Thoracic aorta (tissue), 2 donors: Measurements from ENCODE around the gene PARD3B. TPM values are rescaled to one million over a fixed set of nuclear protein-coding genes. Genes with fewer than 3 reads are reported as not detected.

ENCODE experiments used
- ATAC-seq: fragments of 150-250 bp; one replicate; pipeline ENCODE4 v1.8.0; 2017; ENCODE audit warnings: low read depth; ENCODE audit not compliant: insufficient number of reproducible peaks, low FRiP score
- DNase-seq: peaks from one replicate; pipeline ENCODE4 v3.0.0-alpha.2; 2020; ENCODE audit warnings: low spot score
- H3K27ac ChIP-seq, 2 donors: fragments of 200-600 bp; sonication (generic); 1 replicate in 1 of 2; 2 replicates in 1 of 2; pipeline ENCODE4 v1.5.1; 2016; ENCODE audit warnings: mild to moderate bottlenecking in 2 of 2, moderate library complexity in 2 of 2
- H3K27me3 ChIP-seq: fragments of 200-600 bp; sonication (generic); replicated peaks from 2 replicates; pipeline ENCODE4 v1.6.0; 2016; ENCODE audit warnings: mild to moderate bottlenecking; ENCODE audit not compliant: insufficient read depth
- H3K36me3 ChIP-seq: fragments of 200-600 bp; sonication (generic); one replicate; pipeline ENCODE4 v1.5.1; 2016
- H3K4me1 ChIP-seq, 2 donors: fragments of 200-600 bp; sonication (generic); 1 replicate in 1 of 2; 2 replicates in 1 of 2; pipeline versions ENCODE4 v1.5.1 to v1.6.0; 2016; ENCODE audit warnings: low read depth in 2 of 2, mild to moderate bottlenecking in 1 of 2; ENCODE audit not compliant: control insufficient read depth in 1 of 2
- H3K4me3 ChIP-seq: fragments of 200-600 bp; sonication (generic); 2 replicates; pipeline ENCODE4 v1.5.1; 2016; ENCODE audit warnings: mild to moderate bottlenecking
- H3K9me3 ChIP-seq: fragments of 200-600 bp; sonication (generic); 2 replicates; pipeline ENCODE4 v1.5.1; 2016
- CTCF ChIP-seq: fragments of 200-600 bp; sonication (generic); IDR thresholded peaks from one replicate; pipeline ENCODE4 v1.5.1; 2019; ENCODE audit warnings: antibody characterized with exemption
- total RNA-seq, 2 donors: library from RNA; depleted of rRNA; stranded (reverse); fragments of >200 nt; gene quantifications; one replicate each; pipeline versions ENCODE4 v1.1.0 to v1.2.3, GENCODE V29; 2016

PARD3B gene
- total RNA-seq, 2 donors from 2014 or later = 25.7 to 34.5 TPM

GRCh38 chr2:205658572-205658971 is 1113.3 kb downstream of the PARD3B start:
- ATAC-seq (no peak), DNase-seq (no peak)

GRCh38 chr2:205659922-205660321 is 1114.6 kb downstream of the PARD3B start:
- Histone ChIP-seq H3K9me3 (no peaks in the 10 kb centered on the region), H3K4me3 (no peak overlapping the region), H3K4me1 (peaks cover 3 to 44% of the 10 kb centered on the region in 2 donors), H3K27me3 (no peaks in the 10 kb centered on the region), H3K27ac (no peak overlapping the region), H3K36me3 (no peaks in the 10 kb centered on the region)
- ATAC-seq (no peak), DNase-seq (no peak)
- no peak for TF ChIP-seq CTCF

More at GRCh38 chr2:205658572-205658971, 1113.3 kb downstream of the PARD3B start:
- peaks cover 3 to 47% of the 10 kb centered on the region in 2 donors for H3K4me1 ChIP-seq
- no peak for TF ChIP-seq CTCF
- no peaks in the 10 kb centered on the region for H3K27me3 ChIP-seq
- H3K27ac ChIP-seq = no peak overlapping the region
- no peaks in the 10 kb centered on the region for H3K36me3 ChIP-seq
- H3K4me3 ChIP-seq = no peak overlapping the region
- H3K9me3 ChIP-seq = no peaks in the 10 kb centered on the region

GRCh38 chr2:205660521-205661124 is 1115.3 kb downstream of the PARD3B start:
- no peaks in the 10 kb centered on the region for H3K36me3 ChIP-seq
- H3K4me1 ChIP-seq = peaks cover 3 to 37% of the 10 kb centered on the region in 2 donors
- DNase-seq = no peak
- H3K9me3 ChIP-seq = no peaks in the 10 kb centered on the region
- no peaks in the 10 kb centered on the region for H3K27me3 ChIP-seq
- no peak for ATAC-seq
- H3K27ac ChIP-seq = no peak overlapping the region
- H3K4me3 ChIP-seq = no peak overlapping the region
- TF ChIP-seq CTCF = no peak

- no peak for ATAC-seq
- Histone ChIP-seq H3K27ac (no peak overlapping the region), H3K9me3 (no peaks in the 10 kb centered on the region), H3K27me3 (no peaks in the 10 kb centered on the region), H3K36me3 (no peaks in the 10 kb centered on the region), H3K4me1 (peaks cover 3 to 31% of the 10 kb centered on the region in 2 donors), H3K4me3 (no peak overlapping the region)
- TF ChIP-seq CTCF = no peak
- no peak for DNase-seq
Observed at GRCh38 chr2:205661281-205661680, 1116.0 kb downstream of the PARD3B start.

GRCh38 chr2:205662206-205662965 is 1117.1 kb downstream of the PARD3B start:
- H3K9me3 ChIP-seq = no peaks in the 10 kb centered on the region
- H3K27me3 ChIP-seq = no peaks in the 10 kb centered on the region
- H3K4me1 ChIP-seq = peaks cover 0 to 20% of the 10 kb centered on the region in 2 donors
- H3K27ac ChIP-seq = no peak overlapping the region
- TF ChIP-seq CTCF = no peak
- ATAC-seq (no peak), DNase-seq (no peak)
- no peak overlapping the region for H3K4me3 ChIP-seq
- no peaks in the 10 kb centered on the region for H3K36me3 ChIP-seq
